Tibial nerve (tissue), 4 donors: ENCODE data around the gene BMAL1. TPM values are rescaled to one million over a fixed set of nuclear protein-coding genes. Genes with fewer than 3 reads are reported as not detected.

Experiments used
- DNase-seq, 2 donors: peaks; one replicate each; pipeline ENCODE4 v3.0.0-alpha.2; 2019; ENCODE audit warnings: low spot score in 2 of 2
- H3K27ac ChIP-seq, 4 donors: fragments of 200-600 bp; sonication (generic) in 3 of 4; one replicate each; pipeline ENCODE4 v1.5.1; 2017 to 2019; ENCODE audit warnings: mild to moderate bottlenecking in 1 of 4
- H3K27me3 ChIP-seq, 2 donors: fragments of 200-600 bp; sonication (generic) in 1 of 2; one replicate each; pipeline versions ENCODE4 v1.5.1 to v1.6.0; 2017 to 2019
- H3K36me3 ChIP-seq, 3 donors: fragments of 200-600 bp; sonication (generic); one replicate each; pipeline ENCODE4 v1.5.1; 2018 to 2019
- H3K4me1 ChIP-seq, 4 donors: fragments of 200-600 bp; sonication (generic) in 3 of 4; one replicate each; pipeline ENCODE4 v1.5.1; 2017 to 2019
- H3K4me3 ChIP-seq, 4 donors: fragments of 200-600 bp; sonication (generic) in 3 of 4; one replicate each; pipeline ENCODE4 v1.5.1; 2017 to 2019; ENCODE audit warnings: mild to moderate bottlenecking in 1 of 4, moderate library complexity in 1 of 4
- H3K9me3 ChIP-seq, 4 donors: fragments of 200-600 bp; sonication (generic) in 3 of 4; one replicate each; pipeline ENCODE4 v1.5.1; 2017 to 2019
- EP300 ChIP-seq, 2 donors: sonication (generic); formaldehyde crosslinking; IDR thresholded peaks; one replicate each; pipeline ENCODE4 v1.6.1; 2017; ENCODE audit warnings: antibody characterized with exemption in 2 of 2, mild to moderate bottlenecking in 1 of 2
- POLR2A ChIP-seq, 2 donors: fragments of 450-650 bp; IDR thresholded peaks; one replicate each; pipeline ENCODE4 v1.6.1; 2017; ENCODE audit warnings: antibody characterized with exemption in 2 of 2, mild to moderate bottlenecking in 2 of 2, moderate library complexity in 2 of 2
- WGBS, 2 donors: methylation state at CpG; one replicate each; pipeline ENCODE4 v1.1.5; 2018; 5-methylcytosine and 5-hydroxymethylcytosine counted together
- total RNA-seq, 4 donors: library from RNA; depleted of rRNA; stranded (reverse); fragments of >200 nt; gene quantifications; one replicate each; pipeline ENCODE4 v1.1.0, GENCODE V29; 2016
- TF ChIP-seq, protein P1 (sequence below), 5 experiments: fragments of 200-600 bp in 3 of 5; fragments of 450-650 bp in 2 of 5; sonication (generic) in 3 of 5; IDR thresholded peaks; one replicate each; pipeline ENCODE4 v1.5.1; 2016 to 2019; ENCODE audit warnings: antibody characterized with exemption in 5 of 5, mild to moderate bottlenecking in 3 of 5, moderate library complexity in 2 of 5

BMAL1 gene
- total RNA-seq, 4 donors from 2014 or later: 34.5 to 61.2 (median 58.0) TPM

DNA sequence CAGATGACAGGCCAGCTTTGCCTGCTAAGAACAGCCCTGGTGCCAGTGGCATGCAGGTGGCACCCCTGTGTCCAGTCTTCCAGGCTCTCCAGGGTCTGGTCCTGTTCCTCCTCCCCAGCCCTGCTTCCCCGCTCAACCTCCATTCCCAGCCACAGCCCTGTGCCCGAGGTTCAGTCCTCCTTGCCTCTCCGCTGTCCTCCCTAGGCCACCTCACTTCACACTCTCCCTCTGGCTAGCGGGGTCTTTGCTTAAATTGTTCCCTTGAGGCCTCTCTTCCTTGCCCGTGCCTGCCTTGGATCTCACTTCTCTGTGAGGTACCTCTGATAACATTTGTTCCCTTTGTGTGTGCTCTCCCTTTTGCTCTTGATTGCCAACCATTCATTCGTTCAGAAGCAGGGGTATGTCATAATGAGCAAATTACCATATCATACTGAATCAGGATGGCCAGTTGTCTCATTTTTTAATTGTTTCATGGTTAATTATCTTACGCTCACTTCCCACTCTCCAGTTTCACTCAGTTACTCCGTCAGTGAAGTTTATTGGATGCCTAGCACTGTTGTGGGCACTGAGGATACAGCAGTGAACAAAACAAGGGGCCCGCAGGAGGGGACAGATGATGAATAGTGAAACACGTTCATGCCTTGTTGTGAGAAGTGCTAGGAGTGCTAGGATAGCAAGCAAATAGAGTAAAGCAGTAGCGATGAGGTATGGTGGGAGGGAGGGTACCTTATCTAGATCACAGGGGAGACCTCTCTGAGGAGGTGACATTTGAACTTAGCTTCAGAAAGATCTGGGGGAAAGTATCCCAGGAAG, 7.4 kb downstream of the BMAL1 start:
- Histone ChIP-seq H3K4me1 (peaks cover 0 to 25% (median 9%) of the 10 kb centered on the region in 4 donors), H3K4me3 (no peak overlapping the region), H3K27me3 (no peaks in the 10 kb centered on the region), H3K27ac (no peak overlapping the region), H3K9me3 (no peaks in the 10 kb centered on the region), H3K36me3 (no peaks in the 10 kb centered on the region)
- no peak for TF ChIP-seq POLR2A (IDR thresholded peaks at IDR 0.05)
- TF ChIP-seq, protein P1, sequence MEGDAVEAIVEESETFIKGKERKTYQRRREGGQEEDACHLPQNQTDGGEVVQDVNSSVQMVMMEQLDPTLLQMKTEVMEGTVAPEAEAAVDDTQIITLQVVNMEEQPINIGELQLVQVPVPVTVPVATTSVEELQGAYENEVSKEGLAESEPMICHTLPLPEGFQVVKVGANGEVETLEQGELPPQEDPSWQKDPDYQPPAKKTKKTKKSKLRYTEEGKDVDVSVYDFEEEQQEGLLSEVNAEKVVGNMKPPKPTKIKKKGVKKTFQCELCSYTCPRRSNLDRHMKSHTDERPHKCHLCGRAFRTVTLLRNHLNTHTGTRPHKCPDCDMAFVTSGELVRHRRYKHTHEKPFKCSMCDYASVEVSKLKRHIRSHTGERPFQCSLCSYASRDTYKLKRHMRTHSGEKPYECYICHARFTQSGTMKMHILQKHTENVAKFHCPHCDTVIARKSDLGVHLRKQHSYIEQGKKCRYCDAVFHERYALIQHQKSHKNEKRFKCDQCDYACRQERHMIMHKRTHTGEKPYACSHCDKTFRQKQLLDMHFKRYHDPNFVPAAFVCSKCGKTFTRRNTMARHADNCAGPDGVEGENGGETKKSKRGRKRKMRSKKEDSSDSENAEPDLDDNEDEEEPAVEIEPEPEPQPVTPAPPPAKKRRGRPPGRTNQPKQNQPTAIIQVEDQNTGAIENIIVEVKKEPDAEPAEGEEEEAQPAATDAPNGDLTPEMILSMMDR (IDR thresholded peaks at IDR 0.05): no peak
- TF ChIP-seq EP300 (IDR thresholded peaks at IDR 0.05): no peak
- 77 to 80% methylated on average over 11 of the region's 11 CpGs for WGBS, 2 donors
- DNase-seq: no peak

GRCh38 chr11:13286279-13286821, 8.8 kb downstream of the BMAL1 start:
- WGBS, 2 donors: 33 to 41% methylated on average over 2 of the region's 2 CpGs
- peaks cover 0 to 17% (median 6%) of the 10 kb centered on the region in 4 donors for H3K4me1 ChIP-seq
- no peak for DNase-seq
- H3K9me3 ChIP-seq: no peaks in the 10 kb centered on the region
- H3K36me3 ChIP-seq: no peaks in the 10 kb centered on the region
- TF ChIP-seq POLR2A (IDR thresholded peaks at IDR 0.05) (no peak), EP300 (IDR thresholded peaks at IDR 0.05) (no peak)
- H3K4me3 ChIP-seq: no peak overlapping the region
- H3K27me3 ChIP-seq: no peaks in the 10 kb centered on the region
- no peak overlapping the region for H3K27ac ChIP-seq

DNA sequence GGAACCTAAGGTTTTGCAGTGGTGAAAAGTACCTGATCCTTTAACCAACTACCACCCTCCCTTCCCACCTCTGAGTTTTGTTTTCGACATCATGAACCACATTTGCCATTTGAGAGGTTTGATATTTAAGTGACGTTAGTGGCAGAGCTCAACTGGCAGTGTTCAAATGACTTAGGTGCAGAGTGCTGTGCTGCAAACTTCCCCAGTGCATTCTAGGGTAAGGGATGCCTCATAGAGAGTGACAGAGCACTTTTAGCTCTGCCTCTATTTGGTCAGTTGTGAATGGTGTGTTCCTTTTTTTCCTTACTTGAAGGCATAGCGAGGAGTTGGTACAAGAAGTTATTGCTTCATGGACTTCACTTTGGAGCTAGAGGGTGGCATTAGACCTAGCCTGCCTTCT, 9.4 kb downstream of the BMAL1 start:
- WGBS, 2 donors: 86 to 90% methylated on average over 3 of the region's 3 CpGs
- H3K27ac ChIP-seq: no peak overlapping the region
- TF ChIP-seq, protein P1 (IDR thresholded peaks at IDR 0.05): no peak
- TF ChIP-seq POLR2A (IDR thresholded peaks at IDR 0.05): no peak
- no peak for TF ChIP-seq EP300 (IDR thresholded peaks at IDR 0.05)
- H3K9me3 ChIP-seq: no peaks in the 10 kb centered on the region
- no peaks in the 10 kb centered on the region for H3K27me3 ChIP-seq
- peaks cover 0 to 24% (median 6%) of the 10 kb centered on the region in 4 donors for H3K4me1 ChIP-seq
- no peak overlapping the region for H3K4me3 ChIP-seq
- no peaks in the 10 kb centered on the region for H3K36me3 ChIP-seq
- no peak for DNase-seq

DNA sequence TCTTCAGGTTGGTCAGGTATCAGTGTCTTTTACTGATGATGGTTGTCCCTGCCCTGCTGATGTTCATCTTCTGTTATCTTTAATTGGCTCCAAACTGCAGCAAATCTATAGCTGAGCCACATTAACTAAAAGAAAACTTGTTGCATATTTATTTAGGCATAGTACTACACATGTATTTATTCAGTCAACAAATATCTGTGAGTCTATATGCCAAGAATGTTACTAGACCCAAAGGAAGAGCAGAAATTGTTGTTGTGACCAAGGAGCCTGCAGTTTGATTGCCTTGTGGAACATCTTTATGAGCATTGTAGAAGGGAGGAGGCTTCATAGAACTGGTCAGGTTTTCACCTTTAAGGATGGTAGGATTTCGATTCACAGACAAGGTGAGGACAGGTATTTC, 10.1 kb downstream of the BMAL1 start:
- Histone ChIP-seq H3K4me1 (peaks cover 0 to 26% (median 8%) of the 10 kb centered on the region in 4 donors), H3K27me3 (no peaks in the 10 kb centered on the region), H3K27ac (no peak overlapping the region), H3K9me3 (no peaks in the 10 kb centered on the region), H3K4me3 (no peak overlapping the region), H3K36me3 (no peaks in the 10 kb centered on the region)
- 74 to 86% methylated on average over 1 of the region's 1 CpG for WGBS, 2 donors
- DNase-seq: no peak
- no peak for TF ChIP-seq EP300 (IDR thresholded peaks at IDR 0.05)
- no peak for TF ChIP-seq POLR2A (IDR thresholded peaks at IDR 0.05)
- TF ChIP-seq, protein P1 (IDR thresholded peaks at IDR 0.05): no peak

- H3K27ac ChIP-seq: no peak overlapping the region
- no peak for DNase-seq
- 68 to 73% methylated on average over 3 of the region's 3 CpGs for WGBS, 2 donors
- no peaks in the 10 kb centered on the region for H3K36me3 ChIP-seq
- H3K9me3 ChIP-seq: no peaks in the 10 kb centered on the region
- no peaks in the 10 kb centered on the region for H3K27me3 ChIP-seq
- TF ChIP-seq, protein P1 (IDR thresholded peaks at IDR 0.05): no peak
- TF ChIP-seq POLR2A (IDR thresholded peaks at IDR 0.05) (no peak), EP300 (IDR thresholded peaks at IDR 0.05) (no peak)
- no peak overlapping the region for H3K4me3 ChIP-seq
- H3K4me1 ChIP-seq: peaks cover 0 to 26% (median 12%) of the 10 kb centered on the region in 4 donors
These were observed 10.9 kb downstream of the BMAL1 start for GRCh38 chr11:13288375-13289029.
